Gastroesophageal sphincter (tissue), 3 donors: Measurements from ENCODE around the gene SRBD1.

Experiments
- CTCF ChIP-seq, 4 experiments: fragments of 200-600 bp in 2 of 4; fragments of 450-650 bp in 2 of 4; sonication (generic) in 1 of 4; IDR thresholded peaks; one replicate each; pipeline ENCODE4 v1.5.1; 2017 to 2019; ENCODE audit warnings: antibody characterized with exemption in 4 of 4, mild to moderate bottlenecking in 2 of 4, moderate library complexity in 2 of 4
- POLR2A ChIP-seq, 2 donors: fragments of 450-650 bp; IDR thresholded peaks; one replicate each; pipeline ENCODE4 v1.6.1; 2017; ENCODE audit warnings: antibody characterized with exemption in 2 of 2, mild to moderate bottlenecking in 2 of 2, moderate library complexity in 1 of 2
- POLR2AphosphoS5 ChIP-seq: sonication (generic); formaldehyde crosslinking; IDR thresholded peaks from one replicate; pipeline ENCODE4 v1.6.1; 2017; ENCODE audit warnings: antibody characterized with exemption

- TF ChIP-seq POLR2AphosphoS5: no peak
- TF ChIP-seq CTCF (IDR thresholded peaks at IDR 0.05): no peak
- no peak for TF ChIP-seq POLR2A (IDR thresholded peaks at IDR 0.05)
Observed at GRCh38 chr2:45596761-45597160, 14.3 kb downstream of the SRBD1 start.
